AG04449 (cell line): ENCODE data around the gene RPS23.

ENCODE experiments used
- CTCF ChIA-PET: fragments of 350-600 bp; formaldehyde crosslinking; extraction: SDS; loops from one replicate; lab custom pipeline; 2021; ENCODE audit warnings: antibody characterized with exemption; lab: Yijun Ruan, JAX
- POLR2A ChIA-PET: fragments of 400-600, 350-600 bp; formaldehyde crosslinking; extraction: SDS; loops from one replicate; lab custom pipeline; 2020; ENCODE audit warnings: antibody characterized with exemption, inconsistent platforms; lab: Yijun Ruan, JAX
- DNase-seq: peaks from one replicate; pipeline ENCODE4 v3.0.0-alpha.2; 2010; ENCODE audit warnings: low read depth, low spot score
- H3K4me3 ChIP-seq: 2 replicates; pipeline ENCODE4 v1.5.1; 2011; ENCODE audit warnings: low read depth, mild to moderate bottlenecking, control low read depth, low read length
- CTCF ChIP-seq: IDR thresholded peaks from one replicate; pipeline ENCODE4 v1.5.1; 2011; ENCODE audit warnings: mild to moderate bottlenecking, moderate library complexity, low read length, control low read depth, inconsistent platforms; ENCODE audit not compliant: insufficient read depth; ENCODE audit errors: missing control alignments

The RPS23 gene

GRCh38 chr5:82290005-82290404, 11.9 kb upstream of the RPS23 start:
- CTCF ChIA-PET, result no interaction called here
- POLR2A ChIA-PET, result no interaction called here
- no peak for TF ChIP-seq CTCF
- H3K4me3 ChIP-seq, result no peak overlapping the region
- no peak for DNase-seq

GRCh38 chr5:82287625-82288024, 9.5 kb upstream of the RPS23 start:
- TF ChIP-seq CTCF, result no peak
- CTCF ChIA-PET, result interaction anchor here (1.3 kb wide), 1 partner anchor 25 kb away, joined by 3 read pairs; no protein-coding TSS in a partner anchor
- POLR2A ChIA-PET, result no interaction called here
- no peak overlapping the region for H3K4me3 ChIP-seq
- no peak for DNase-seq

GRCh38 chr5:82285206-82285605, 7.1 kb upstream of the RPS23 start:
- H3K4me3 ChIP-seq, result no peak overlapping the region
- ChIA-PET CTCF (no interaction called here), POLR2A (no interaction called here)
- DNase-seq, result no peak
- no peak for TF ChIP-seq CTCF

DNA sequence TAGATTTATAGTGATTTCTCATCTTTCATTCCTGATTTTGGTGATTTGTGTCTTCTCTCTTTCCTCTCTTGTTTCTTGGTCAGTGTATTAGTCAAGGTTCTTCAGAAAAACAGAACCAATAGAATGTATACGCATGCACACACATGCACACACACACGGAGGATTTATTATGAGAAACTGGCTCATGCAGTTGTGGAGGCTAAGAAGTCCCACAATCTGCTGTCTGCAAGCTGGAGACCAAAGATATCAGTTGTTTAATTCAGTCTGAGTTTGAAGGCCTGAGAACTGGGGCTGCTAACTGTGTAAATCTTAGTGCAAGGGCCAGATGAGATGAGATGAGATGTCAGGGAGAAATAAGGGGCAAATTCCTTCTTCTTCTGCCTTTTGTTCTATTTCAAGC, 5.7 kb upstream of the RPS23 start:
- POLR2A ChIA-PET, result no interaction called here
- no peak overlapping the region for H3K4me3 ChIP-seq
- TF ChIP-seq CTCF, result no peak
- CTCF ChIA-PET, result interaction anchor here (1.7 kb wide), 1 partner anchor 11 kb away, joined by 4 read pairs; no protein-coding TSS in a partner anchor
- no peak for DNase-seq

DNA sequence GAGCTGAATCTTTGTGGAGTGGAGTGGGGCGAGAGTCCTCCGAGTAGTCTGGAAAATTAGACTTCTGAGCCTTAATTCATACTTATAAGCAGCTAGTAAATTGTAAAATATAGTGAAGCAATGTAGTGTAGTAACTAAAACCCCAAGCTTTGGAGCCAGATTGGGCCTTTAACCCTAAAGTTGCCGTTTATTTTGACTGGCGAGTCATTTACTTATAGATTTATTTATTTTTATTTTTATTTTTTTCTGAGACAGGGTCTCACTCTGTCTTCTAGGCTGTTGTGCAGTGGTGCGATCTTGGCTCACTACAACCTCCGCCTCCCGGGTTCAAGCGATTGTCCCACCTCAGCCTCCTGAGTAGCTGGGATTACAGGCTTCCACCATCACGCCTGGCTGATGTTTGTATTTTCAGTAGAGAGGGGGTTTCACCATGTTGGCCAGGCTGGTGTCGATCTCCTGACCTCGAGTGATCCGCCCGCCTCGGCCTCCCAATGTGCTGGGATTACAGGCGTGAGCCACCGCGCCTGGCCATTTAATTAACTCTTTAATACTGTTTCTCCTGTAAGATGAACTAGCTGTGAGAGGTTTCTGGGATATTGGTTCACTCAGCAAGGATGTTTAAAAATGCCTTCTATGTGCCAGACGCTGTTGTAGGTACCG, 687 bp upstream of the RPS23 start:
- TF ChIP-seq CTCF, result no peak
- POLR2A ChIA-PET, result interaction anchor here (0.6 to 1.4 kb wide), 9 partner anchors 17 to 901 kb away, joined by 3 to 8 read pairs (median 3); no protein-coding TSS in a partner anchor
- CTCF ChIA-PET, result interaction anchor here (2.1 kb wide), 1 partner anchor 19 kb away, joined by 7 read pairs; no protein-coding TSS in a partner anchor
- DNase-seq, result no peak
- H3K4me3 ChIP-seq, result peak overlapping the region; percentile 93

DNA sequence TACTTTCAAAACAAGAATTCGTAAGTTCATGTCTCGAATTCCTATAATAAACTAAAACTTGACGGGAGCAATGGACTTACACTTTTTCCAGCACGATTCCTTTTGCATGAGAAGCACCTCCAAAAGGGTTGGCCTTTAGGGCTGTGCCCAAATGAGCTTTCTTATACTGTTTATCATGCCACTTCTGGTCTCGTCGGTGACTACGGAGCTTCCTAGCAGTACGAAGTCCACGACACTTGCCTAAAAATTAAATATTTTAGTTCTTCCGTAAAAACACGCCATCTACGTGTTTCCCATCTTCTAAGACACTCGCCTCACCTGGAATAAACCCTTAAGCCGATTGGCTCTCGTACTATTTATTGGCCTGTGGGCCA, 554 bp downstream of the RPS23 start:
- TF ChIP-seq CTCF, result no peak
- peak overlapping the region; percentile 93 for H3K4me3 ChIP-seq
- DNase-seq, result no peak
- ChIA-PET CTCF (interaction anchor here (1.2 kb wide), 1 partner anchor 100 kb away, joined by 4 read pairs; no protein-coding TSS in a partner anchor), POLR2A (interaction anchor here (1.0 to 1.4 kb wide), 3 partner anchors 58 to 522 kb away, joined by 3 to 5 read pairs (median 3); no protein-coding TSS in a partner anchor)
